Ovary (tissue), 3 donors: Measurements from ENCODE around the gene SLC6A12.

ENCODE experiments used
- POLR2A ChIP-seq: fragments of 450-650 bp; IDR thresholded peaks from one replicate; pipeline ENCODE4 v1.6.1; 2017; ENCODE audit warnings: antibody characterized with exemption, mild to moderate bottlenecking, moderate library complexity
- TF ChIP-seq, protein P1 (sequence below), 3 donors: fragments of 450-650 bp in 2 of 3; fragments of 200-600 bp in 1 of 3; IDR thresholded peaks; one replicate each; pipeline versions ENCODE4 v1.5.1 to v1.8.0; 2016 to 2022; ENCODE audit warnings: antibody characterized with exemption in 3 of 3, mild to moderate bottlenecking in 1 of 3
- donor health status: DM: no; HTN: no; CAD: no.

DNA sequence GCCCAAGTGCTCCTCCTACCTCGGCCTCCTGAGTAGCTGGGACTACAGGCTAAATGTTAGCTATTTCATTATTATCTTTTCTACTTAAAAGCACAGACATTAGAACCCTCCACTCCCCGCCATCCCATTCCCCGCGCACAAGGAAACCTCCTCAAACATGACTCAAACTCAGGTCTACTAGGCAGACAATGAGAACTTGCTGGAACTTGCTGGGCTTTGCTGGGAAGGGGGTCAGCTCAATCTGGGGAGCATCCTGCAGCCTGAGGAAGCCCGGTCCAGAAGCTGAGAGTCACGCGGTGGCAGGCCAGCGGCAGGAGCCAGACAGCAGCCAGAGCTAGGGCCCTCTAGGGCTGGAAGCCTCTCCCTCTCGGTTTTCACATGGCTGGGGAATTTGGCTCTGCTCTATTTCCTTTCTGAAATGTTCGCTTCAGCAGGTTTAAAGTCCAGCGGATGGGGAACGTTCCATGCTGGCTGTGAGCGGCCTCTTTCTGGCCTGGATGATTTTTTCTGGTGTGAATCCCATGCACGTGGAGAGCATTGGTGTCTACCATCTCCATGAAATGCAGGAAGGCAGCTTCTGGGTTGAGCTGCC, 68.5 kb downstream of the SLC6A12 start:
- no peak for TF ChIP-seq POLR2A
- TF ChIP-seq, protein P1, sequence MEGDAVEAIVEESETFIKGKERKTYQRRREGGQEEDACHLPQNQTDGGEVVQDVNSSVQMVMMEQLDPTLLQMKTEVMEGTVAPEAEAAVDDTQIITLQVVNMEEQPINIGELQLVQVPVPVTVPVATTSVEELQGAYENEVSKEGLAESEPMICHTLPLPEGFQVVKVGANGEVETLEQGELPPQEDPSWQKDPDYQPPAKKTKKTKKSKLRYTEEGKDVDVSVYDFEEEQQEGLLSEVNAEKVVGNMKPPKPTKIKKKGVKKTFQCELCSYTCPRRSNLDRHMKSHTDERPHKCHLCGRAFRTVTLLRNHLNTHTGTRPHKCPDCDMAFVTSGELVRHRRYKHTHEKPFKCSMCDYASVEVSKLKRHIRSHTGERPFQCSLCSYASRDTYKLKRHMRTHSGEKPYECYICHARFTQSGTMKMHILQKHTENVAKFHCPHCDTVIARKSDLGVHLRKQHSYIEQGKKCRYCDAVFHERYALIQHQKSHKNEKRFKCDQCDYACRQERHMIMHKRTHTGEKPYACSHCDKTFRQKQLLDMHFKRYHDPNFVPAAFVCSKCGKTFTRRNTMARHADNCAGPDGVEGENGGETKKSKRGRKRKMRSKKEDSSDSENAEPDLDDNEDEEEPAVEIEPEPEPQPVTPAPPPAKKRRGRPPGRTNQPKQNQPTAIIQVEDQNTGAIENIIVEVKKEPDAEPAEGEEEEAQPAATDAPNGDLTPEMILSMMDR (IDR thresholded peaks at IDR 0.05), result no peak
